GM18861 (cell line): ENCODE data around the gene CHCHD4.
"Not testable (repeated sequence)": the region's sequence is repeated elsewhere in the genome, so short reads cannot be mapped to it uniquely, and the experiment has no call there.

Source experiments
- ATAC-seq: cut with Tn5 transposase; IDR thresholded peaks from one replicate; pipeline ENCODE4 v1.9.1; 2021; ENCODE audit not compliant: unreplicated experiment

CHCHD4 gene

DNA sequence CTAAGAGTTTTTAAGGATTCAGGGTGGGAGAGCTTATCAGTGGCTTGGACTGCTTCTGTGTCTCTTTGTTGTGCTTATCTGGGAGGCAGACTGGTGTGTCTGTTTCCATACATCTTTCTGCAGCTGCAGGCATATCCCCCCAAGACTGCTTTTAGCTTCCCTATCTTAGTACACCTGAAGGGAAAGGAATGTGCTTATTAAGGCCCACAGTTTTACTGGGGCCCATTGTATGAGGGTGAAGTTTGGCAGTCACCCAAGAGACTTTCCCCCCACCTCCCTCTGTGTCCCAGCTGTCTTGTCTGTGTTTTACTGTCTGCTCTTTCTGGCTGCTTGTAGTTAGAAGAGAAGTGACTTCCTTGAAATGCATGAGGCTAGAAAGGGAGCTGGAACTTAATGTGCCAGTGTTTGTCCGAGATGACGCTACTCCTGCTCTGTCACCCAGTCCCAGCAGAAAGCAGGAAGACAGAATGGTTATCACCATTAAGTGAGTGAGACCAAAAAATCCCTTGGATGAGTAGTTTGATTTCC lies 3.7 kb downstream of the CHCHD4 start:
- not testable (repeated sequence) for ATAC-seq

DNA sequence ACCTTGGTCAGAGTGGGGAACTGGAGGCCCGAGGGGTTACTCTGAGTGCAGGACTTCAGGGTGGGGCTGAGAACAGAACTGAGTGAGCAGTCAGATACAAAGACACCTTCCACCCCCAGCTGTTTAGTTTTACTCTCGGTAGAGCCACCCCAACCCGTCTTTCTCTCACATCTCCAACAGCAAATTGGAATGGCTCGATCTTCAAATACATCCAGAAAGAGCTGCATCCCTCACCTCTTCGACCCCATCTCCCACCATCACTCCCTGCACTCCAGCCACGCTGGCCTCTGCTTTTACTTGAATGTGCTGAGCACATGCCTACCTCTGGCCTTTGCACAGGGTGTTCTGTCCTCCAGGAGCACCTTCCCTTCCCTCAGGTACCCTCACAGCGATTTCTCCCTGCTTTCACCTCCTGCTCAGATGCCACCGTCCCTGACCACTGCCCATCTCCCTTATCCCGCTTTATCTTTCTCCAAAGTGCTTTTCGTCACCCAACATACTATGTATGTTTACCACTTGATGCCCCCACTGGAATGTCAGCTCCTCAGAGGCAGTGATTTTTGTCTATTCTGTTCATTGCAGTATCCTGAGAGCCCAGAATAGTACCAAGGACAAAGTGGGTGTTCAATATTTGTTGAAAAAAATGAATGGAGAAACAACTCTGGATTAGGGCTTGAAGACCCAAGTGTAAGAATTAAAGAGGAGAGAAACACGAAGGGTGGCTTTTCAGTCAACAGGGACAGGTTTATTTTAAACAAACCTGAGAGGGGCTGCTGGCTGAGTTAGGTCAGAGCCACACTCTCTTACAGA lies 4.4 kb downstream of the CHCHD4 start:
- ATAC-seq: no peak

- no peak for ATAC-seq
These were observed 5.0 kb downstream of the CHCHD4 start for GRCh38 chr3:14119651-14120050.

GRCh38 chr3:14118400-14119381 lies 6.0 kb downstream of the CHCHD4 start:
- no peak for ATAC-seq

DNA sequence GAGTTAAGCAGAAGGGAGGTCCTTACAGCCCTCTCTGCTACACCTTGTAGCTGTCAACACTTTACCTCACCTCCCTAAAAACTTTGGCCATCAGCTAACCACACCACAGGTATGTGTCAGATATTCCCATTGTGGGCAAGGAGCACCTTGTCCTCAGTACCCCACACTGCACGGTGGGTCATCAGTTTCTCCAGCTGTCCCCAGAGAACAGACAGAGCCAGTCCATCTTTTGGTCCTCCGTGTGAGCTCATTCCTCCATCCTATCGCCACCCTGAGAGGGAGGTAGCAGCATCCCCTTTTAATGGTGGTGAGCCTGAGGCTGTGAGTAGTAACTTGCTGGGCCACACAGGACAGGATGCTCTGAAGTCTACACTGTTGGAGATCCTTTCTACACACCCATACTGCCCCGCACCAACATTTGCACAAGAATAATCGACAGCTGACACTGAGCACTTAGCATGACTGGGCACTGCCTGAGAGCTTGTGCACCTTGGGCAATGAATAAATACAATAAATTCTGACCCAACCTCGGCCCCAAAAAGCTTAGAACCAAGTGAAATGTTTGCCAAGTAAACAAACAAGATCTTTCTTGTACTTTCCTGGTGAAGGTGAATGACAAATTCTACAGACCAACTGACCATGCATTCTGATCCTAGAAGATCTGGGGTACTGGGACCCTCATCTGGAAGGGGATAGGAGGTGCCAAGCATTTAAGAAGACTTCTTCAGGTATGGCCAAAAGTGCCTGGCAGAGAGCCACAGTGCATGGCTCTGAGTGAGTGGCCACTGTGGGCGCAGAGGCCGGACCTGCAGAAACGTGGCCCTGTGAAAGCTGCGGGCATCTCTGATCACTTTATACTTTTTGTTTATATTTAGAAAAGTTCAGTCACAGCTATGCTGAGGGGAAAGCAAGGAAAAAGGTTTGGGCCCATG lies 6.9 kb downstream of the CHCHD4 start:
- no peak for ATAC-seq

- no peak for ATAC-seq
These were observed 10.6 kb downstream of the CHCHD4 start for GRCh38 chr3:14113965-14114635.

- no peak for ATAC-seq
These were observed 14.0 kb downstream of the CHCHD4 start for GRCh38 chr3:14110699-14111098.

GRCh38 chr3:14109821-14110220 lies 14.8 kb downstream of the CHCHD4 start:
- not testable (repeated sequence) for ATAC-seq

DNA sequence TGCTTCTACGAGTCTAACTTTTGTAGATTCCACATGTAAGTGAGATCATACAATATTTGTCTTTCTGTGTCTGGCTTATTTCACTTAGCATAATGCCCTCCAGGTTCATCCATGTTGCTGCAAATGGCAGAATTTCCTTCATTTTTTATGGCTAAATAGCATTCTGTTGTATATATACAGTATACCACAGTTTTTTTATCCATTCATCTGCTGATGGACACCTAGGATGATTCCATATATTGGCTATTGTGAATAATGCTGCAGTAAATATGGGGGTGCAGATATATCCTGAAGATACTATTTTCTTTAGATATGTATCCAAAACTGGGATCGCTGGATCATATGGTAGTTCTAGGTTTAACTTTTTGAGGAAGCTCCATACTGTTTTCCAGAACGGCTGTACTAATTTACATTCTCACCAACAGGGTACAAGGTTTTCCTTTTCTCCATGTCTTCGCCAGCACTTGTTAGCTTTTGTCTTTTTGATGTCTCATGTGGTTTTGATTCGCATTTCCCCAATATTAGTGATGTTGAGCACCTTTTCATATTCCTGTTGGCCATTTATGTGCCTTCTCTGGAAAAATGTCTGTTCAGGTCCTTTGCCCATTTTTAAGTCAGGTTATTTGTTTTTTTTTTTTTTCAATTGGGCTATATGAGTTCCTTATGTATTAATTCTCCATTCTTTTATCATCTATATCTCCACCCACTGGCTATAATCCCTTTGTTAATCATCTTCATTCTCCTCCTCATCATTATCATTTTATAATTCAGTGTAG lies 26.9 kb downstream of the CHCHD4 start:
- no peak for ATAC-seq

DNA sequence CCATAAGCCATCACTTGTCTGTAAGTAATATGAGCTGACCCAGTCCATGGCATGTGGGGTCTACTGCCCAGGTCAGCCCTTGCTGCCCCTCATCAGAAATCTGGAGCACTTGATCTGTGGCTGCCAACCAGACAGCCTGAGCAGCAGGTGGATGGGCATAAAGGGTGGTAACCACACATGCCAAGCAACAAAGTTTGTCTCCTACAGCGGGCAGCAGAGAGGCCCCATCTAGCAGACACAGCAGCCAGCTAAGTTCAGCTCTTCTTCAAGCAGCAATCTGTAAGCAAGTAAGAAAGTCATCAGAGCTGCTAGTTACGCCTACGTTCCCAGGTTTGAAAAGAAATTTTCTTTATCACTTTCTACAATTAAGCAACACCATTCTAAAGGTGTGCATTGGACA lies 27.9 kb downstream of the CHCHD4 start:
- no peak for ATAC-seq

DNA sequence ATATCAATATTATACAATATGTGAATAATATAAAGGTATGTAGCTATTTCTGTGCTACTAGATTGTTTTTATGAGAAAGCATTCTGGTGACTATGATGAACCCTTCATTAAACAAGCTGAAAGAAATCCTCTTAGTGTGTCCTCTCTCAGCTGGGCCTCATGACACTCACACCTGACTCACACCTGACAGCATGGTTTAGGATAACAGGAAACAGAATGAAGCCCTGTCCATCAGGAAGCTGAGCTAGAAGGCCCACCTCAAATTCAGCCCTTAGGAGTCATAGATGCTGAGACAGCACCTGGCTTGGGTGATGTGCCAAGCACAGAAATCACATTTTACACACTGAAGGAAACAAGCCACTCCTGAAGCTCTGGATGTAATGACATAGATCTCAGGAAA lies 30.8 kb downstream of the CHCHD4 start:
- no peak for ATAC-seq

- no peak for ATAC-seq
These were observed 32.2 kb downstream of the CHCHD4 start for GRCh38 chr3:14092464-14092863.

- ATAC-seq: not testable (repeated sequence)
These were observed 32.7 kb downstream of the CHCHD4 start for GRCh38 chr3:14091959-14092358.

- not testable (repeated sequence) for ATAC-seq
These were observed 37.2 kb downstream of the CHCHD4 start for GRCh38 chr3:14087461-14087860.

- no peak for ATAC-seq
These were observed 42.5 kb downstream of the CHCHD4 start for GRCh38 chr3:14082108-14082657.

- ATAC-seq: no peak
These were observed 47.4 kb downstream of the CHCHD4 start for GRCh38 chr3:14077310-14077709.

- ATAC-seq: not testable (repeated sequence)
These were observed 49.4 kb downstream of the CHCHD4 start for GRCh38 chr3:14075233-14075632.

DNA sequence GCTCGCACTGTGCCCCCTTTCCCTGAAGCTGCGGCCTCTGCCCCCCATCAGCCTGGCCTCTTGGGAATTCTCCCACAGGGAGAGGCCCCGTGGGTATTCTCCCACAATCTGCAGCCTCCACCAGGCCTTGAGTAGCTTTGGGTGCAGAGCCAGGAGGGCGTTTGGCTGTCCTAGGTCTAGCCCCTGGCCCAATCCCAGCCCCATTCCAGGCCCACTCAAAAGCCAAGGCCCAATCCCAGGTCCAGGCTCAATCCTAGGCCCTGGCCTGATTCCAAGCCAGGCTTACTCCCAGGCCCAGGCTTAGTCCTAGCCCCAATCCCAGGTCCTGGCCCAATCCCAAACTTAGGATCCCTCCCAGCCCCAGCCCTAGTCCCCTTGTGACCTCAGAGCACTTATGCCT lies 59.8 kb downstream of the CHCHD4 start:
- ATAC-seq: no peak

DNA sequence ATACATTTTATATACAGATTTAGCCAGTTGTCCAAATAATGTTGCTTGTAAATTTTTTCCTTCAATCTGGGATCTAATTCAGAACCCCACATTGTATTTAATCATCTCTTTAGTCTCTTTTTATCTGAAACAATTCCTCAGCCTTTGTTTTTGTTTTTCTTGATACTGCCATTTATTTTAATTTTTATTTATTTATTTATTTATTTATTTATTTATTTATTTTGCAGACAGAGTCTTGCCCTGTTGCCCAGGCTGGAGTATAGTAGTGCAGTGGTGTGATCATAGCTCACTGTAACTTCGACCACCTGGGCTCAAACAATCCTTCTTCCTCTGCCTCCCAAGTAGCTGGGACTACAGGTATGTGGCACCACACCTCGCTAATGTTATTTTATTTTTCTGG lies 61.5 kb downstream of the CHCHD4 start:
- no peak for ATAC-seq
